Globus pallidus (tissue), 1 donor: Measurements from ENCODE around the gene SDR42E1.
"Not testable (repeated sequence)": the region's sequence is repeated elsewhere in the genome, so short reads cannot be mapped to it uniquely, and the experiment has no call there.

ENCODE experiments used
- DNase-seq: peaks from one replicate; pipeline ENCODE4 v3.0.0-alpha.2; 2015; ENCODE audit warnings: low spot score

SDR42E1 gene

DNA sequence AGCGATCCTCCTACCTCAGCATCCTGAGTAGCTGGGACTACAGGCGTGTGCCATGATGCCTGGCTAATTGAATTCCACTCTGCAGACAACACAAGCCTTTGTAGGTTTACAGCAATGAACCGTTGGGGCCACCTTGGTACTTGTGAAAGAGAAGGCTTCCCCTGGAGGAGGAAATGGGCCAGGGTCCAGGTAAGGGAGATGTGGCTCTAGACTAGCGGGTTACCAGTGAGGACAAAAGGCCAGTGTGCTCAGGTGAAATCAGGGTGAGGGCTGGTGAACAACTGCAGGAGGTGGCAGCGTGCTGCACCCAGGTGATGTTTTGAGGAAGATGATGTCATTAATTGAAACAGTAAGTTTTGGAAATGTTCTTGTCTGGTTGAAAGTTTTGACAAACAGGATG is 6.7 kb downstream of the SDR42E1 start:
- DNase-seq, result no peak

DNA sequence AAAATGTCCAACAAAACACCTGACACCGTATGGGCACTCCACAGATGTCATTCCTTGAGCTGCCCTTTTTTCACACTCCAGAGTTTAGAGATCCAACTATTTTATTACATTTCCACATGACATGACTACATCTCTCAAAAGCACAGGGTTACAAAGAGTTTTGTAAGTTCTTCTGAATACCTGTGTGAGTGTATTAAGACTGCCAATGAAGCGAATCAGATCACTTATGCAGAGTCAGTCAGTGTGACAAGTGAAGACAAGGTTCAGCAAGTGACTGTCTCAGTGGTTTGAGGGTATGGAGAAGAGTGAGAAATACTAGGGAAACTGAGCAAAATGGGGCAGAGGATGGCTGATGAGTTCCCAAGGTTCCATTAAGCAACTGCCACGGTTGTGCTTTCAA is 8.4 kb downstream of the SDR42E1 start:
- no peak for DNase-seq

DNA sequence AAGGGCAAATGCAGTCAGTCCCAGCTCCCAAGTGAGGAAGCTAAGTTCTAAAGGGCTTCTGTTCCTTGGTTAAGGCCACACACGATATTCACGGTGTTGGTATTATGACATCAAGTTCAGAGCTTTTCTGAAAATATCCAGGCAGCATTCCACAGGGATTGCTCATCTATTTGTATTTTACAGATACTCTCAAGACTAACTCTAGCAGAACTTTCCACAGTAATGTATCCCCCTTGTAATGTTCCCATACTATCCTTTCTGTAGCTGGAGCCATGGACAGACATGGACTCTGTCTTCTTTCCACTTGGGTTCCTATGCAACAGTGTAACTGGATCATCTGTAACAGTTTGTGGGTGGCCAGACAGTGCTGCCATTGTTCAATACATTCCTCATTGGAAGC is 13.5 kb downstream of the SDR42E1 start:
- no peak for DNase-seq

DNA sequence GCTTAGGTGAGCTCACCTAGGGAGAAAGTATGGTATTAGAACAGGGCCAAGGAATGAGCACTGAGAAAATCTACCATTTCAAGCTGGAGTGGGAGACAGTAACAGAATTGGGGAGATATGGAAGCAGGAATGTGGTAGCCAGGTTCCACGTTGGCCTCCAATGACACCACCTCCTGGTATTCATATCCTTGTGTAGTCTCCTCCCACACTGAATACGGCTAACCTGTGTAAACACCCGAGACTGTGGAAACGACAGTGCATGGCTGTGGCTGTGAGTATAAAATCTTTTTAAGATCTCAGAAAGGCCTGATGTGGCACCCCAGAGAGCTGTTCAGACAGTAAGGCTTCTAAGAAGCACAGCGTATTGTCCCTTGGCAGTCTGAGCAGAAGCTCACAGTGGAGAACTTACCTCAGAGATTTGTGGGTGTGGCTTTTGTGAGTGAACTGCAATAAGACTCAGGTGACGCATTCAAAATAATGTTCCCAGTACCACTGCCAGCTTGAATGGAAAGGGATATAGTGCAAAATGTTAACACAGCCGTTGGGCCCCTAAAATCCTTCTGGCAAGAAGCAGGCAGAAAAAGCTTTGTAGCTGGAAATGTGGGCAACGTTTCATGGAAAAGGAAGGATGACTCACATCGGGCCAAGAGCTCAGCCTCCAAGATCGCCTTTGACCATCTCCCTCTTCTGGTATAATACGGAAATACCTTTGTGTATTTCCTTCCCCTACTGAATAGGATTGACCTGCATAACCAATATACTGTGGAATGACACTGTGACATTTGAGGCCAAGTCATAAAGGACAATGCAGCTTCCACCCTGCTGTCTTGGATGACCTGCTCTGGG is 14.4 kb downstream of the SDR42E1 start:
- no peak for DNase-seq

DNA sequence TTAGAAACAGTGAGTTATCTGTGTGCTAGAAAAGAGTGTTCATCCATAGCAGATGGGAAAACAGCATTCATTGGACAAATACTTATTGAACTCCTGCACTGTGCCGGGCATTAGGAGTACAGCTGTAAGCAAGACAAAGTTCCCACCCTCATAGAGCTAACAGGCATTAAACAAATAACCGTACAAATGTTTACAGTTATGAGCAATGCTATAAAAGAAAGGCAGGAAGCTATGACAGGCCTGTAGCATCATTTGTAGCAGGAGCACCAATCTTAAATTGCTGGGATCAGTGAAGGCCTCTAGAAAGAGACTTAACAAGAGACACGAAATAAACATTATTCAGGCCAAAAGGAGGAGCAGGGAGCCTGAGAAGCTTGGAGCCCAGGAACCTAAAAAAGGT is 15.6 kb downstream of the SDR42E1 start:
- DNase-seq, result no peak

DNA sequence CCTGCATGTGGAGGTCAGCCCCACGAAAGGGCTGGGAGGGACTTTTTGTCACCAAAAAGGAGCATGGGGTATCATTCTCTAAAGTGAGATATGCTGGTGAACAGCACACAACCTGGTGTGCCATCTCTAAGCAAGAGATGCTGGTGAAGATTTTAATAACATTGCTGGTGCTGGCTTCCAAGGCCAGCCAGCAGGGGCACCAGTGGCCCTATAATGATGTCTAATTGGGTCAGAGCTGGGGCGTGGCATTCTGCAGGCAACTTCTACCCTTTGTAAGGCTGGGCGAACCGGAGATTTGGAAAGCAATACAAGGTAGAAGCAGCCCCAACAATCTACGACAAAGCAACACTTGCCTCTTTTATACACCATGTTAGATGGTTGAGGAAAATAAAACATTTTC is 16.8 kb downstream of the SDR42E1 start:
- no peak for DNase-seq

DNA sequence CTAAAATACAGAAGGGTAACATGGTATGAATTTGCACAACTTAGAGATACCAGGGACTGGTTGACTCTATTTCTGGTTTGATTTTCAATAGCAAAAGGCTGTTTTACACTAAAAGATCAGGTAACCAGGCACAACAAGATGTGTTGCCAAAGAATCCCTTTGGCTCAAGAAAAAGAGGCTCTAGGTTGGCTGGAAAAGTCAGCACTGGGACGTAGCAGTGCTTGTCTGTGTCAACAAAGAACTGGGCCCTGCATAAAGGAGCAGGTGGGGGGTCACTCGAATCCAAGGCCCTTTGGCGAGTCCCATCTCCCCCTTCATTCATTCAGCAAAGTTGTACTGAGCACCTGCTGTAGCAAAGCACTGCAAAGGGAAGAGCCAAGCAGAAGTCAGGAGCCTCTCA is 18.4 kb downstream of the SDR42E1 start:
- DNase-seq, result peak; percentile 7

DNA sequence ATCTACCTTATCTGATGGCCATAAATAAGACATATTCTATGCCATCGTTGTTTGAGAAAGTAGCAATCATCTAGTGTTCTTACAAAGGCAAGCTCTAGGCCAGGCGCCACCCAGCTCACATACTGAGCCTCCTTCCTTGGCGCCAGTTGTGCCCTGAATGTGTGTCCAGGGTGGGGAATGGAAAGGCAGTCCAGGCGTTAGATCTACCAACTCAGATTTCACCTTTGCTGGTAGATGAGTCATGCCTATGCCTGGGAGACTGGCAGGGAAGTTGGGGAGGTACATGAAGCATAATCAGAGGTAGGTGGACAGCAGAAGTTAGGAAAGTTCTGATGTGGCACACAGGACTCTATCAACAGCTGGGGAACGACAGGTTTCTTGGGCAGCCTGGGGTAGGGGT is 23.6 kb downstream of the SDR42E1 start:
- DNase-seq, result no peak

DNA sequence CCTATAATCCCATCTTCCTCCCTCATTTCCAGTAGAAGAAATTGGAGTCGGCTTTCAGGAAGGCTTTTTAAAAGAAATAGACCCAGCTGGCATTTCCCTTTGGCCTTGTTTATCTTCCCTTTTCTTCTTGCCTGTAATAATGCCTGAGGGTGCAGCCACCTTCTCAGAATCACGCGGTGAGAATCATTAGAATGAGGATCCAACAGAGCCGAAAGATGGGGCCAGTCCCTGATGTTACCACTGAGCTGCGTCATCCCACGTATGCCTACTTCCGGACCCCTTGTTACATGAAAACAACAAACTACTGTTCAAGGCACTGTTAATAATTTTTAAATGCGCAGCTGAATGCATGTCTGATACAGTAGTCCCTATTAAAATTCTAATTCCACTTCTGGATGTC is 24.1 kb downstream of the SDR42E1 start:
- DNase-seq, result no peak

DNA sequence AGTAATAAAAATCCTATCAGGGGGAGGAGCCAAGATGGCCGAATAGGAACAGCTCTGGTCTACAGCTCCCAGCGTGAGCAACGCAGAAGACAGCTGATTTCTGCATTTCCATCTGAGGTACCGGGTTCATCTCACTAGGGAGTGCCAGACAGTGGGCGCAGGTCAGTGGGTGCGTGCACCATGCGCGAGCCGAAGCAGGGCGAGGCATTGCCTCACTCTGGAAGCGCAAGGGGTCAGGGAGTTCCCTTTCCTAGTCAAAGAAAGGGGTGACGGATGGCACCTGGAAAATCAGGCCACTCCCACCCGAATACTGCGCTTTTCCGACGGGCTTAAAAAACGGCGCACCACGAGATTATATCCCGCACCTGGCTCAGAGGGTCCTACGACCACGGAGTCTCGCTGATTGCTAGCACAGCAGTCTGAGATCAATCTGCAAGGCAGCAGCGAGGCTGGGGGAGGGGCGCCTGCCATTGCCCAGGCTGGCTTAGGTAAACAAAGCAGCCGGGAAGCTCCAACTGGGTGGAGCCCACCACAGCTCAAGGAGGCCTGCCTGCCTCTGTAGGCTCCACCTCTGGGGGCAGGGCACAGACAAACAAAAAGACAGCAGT is 33.8 kb downstream of the SDR42E1 start:
- not testable (repeated sequence) for DNase-seq

DNA sequence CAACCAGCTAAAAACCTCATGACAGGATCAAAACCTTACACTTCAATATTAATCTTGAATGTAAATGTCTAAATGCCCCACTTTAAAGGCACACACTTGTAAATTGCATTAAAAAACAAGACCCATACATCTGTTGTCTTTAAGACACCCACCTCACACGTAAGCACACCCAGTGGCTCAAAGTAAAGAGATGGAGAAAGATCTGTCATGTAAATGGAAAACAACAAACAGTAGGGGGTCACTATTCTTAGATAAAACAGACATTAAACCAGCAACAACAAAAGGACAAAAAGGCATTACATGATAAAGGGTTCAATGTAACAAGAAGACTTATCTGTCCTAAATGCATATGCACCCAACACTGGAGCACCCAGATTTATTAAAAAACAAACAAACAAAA is 35.6 kb downstream of the SDR42E1 start:
- DNase-seq, result no peak

DNA sequence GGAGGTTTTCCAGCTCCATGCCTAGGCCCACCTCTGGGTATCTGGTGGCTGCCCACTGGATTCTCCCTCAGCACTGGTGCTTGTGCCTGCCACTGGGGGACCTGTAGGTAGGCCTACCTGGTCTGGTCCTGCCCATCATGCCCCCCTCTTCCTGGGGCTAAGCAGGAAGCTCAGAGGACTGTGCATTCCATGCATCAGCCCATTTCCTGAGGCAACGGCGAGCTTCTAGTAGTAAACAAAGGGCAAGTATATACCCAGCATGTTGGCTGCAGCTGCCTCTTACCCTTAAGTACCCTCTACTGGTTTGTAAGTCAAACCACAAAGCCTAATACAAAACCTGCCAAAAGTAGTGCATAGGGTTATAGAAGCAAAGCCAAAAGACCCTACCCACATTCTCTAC is 37.5 kb downstream of the SDR42E1 start:
- DNase-seq, result no peak

DNA sequence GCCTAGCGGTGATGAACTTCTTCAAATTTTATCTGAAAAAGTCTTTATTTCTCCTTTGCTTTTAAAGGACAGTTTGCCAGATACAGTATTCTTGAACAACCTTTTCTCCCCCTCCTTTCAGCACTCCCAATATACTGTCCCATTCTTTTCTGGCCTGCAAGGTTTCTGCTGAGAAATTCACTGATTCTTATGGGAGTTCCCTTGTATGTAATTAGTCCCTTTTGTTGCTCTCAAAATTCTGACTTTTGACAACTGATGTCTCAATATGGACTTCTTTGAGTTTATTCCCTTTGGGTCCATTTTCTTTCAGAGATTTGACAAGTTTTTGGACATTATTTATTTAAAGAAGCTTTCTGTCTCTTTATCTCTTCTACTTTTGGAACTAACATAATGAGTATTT is 39.4 kb downstream of the SDR42E1 start:
- DNase-seq, result no peak

DNA sequence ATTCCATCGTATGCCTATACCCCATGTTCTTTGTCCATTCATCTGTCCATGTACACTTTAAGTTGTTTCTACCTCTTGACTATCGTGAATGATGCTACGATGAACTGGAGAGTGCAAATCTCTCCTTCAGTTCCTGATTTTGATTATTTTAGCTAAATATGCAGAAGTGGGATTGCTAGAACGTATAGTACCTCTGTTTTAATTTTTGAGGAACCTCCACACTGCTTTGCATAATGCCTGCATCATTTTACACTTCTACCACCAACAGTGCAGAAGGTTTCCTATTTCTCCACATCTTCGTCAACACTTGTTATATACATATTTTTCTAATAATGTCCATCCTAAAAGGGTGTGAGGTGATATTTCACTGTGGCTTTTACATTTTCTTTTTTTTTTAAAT is 43.9 kb downstream of the SDR42E1 start:
- DNase-seq, result no peak

DNA sequence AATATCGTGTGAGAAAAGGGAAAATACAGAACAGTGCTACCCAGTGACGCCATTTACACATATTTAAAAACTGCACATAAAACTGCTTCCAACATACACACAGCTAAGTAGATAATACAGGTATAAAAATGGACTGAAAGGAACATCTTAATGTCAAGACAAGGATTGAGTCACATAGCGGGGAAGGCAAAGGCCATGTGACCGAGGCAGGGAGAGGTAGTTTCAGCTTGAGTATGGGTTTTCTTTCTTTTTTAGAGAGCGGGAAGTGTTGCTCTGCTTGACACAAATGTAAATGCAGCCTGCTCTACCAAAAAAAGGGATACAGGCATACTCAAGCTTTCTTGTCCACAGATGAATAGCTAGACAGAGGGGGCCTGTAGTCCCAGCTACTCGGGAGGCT is 46.5 kb downstream of the SDR42E1 start:
- no peak for DNase-seq

DNA sequence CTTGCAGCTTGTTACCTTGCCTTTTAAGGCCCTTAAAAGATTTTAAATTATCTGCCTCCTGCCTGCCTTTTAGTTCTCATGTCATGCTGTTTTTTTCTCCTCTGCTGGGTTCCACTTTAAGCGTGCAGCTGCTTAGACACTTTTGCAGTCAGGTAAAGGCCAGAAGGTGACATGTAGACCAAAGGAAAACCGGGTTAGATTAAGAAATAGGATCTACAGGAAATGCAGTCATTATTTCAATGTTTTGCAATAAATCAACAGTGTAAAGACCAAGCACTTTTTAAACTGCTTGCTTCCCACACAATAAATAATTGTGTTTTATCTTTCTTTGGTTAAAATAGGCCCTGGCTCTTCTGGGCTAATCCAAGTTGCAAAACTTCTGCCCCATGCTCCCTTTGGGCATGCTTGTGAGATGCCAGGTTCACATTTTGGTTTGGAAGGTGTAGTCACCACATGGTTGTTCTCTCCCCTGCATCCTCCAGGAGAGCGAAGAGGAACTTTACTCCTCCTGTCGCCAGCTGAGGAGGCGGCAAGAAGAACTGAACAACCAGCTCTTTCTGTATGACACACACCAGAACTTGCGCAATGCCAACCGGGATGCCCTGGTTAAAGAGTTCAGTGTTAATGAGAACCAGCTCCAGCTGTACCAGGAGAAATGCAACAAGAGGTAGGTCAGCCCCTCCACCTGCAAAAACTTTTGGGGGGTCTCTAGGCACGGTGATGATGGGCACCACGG is 54.9 kb downstream of the SDR42E1 start:
- DNase-seq, result no peak

DNA sequence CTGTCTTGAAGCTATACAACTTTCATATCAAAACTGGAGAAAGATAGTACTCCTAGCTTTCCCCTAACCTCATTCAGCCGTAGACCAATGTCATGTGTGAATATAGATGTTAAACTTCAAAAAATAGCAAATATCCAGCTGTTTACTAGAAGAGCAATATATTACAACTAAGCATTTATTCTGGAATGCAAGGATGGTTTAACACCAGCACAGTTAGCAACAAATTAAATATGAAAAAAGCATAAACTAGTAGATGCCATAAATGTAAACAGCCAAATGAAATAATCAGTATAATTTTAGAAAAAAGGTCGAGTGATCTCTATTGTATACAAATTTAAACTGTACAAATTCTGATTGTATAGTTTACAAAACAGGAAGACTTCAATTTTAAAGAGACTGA is 59.7 kb downstream of the SDR42E1 start:
- DNase-seq, result no peak

DNA sequence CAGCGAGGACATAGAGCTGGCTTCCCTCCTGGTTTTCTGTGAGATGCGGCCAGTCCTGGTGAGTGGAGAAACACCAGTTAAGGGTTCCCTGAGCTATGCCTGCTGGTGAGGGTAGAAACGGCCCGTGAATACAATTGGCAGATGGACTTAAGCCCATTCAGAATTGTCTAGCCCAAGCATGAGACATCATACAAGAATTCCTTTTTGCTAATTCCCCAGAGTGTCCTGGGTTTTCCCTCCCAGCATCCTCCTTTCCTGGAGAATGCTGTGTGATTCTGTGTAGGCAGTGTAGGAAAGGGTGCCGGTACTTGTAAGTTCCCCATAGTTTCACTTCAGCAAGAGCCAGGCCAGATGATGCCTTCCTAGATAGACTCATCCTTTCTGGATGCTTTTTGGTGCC is 65.1 kb downstream of the SDR42E1 start:
- no peak for DNase-seq

DNA sequence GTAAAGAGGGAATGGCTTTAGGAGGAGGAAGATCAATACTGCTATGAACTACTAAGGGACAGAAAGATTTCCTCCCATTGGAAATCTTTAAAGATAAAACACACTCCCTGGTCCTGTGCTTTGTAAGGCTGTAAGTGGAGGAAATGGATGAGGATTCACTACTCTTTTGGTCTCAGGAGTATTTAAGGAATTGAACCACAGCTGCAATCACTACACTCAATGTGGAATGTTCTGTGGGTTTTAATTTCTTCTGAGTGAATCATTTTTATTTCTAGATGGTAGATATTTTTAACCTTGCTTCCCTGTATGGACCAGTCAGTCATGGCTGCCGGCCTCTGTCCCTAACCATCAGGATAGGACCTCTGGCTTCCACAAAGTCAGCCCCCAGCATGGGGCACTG is 65.6 kb downstream of the SDR42E1 start:
- no peak for DNase-seq

DNA sequence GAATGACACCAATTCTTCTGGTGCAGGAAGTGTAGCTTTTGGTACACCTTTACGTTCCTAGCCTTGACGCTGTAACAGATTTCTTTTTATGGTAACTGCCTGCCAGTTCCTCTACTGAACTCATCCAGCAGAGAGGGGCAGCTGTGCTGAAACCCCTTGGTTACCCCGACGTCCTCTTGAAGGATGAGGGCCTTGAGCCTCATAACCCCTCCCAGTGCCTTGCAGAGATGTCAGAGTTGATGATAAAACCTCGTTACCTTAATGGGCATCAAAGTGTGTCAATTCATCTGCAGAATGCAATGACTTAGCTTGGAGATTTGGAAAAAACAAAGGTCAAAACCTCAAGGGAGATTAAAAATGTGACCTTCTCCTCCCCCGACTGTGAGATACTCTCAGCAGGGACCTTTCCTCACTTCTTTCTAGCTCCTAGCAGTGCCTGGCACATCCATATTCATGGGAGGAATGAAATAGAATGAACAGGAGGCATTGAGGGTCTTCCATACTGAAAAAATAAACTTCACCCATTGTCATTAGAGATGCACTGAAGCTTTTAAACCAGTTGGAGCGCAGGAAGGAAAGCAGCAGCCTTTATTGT is 69.2 kb downstream of the SDR42E1 start:
- no peak for DNase-seq

DNA sequence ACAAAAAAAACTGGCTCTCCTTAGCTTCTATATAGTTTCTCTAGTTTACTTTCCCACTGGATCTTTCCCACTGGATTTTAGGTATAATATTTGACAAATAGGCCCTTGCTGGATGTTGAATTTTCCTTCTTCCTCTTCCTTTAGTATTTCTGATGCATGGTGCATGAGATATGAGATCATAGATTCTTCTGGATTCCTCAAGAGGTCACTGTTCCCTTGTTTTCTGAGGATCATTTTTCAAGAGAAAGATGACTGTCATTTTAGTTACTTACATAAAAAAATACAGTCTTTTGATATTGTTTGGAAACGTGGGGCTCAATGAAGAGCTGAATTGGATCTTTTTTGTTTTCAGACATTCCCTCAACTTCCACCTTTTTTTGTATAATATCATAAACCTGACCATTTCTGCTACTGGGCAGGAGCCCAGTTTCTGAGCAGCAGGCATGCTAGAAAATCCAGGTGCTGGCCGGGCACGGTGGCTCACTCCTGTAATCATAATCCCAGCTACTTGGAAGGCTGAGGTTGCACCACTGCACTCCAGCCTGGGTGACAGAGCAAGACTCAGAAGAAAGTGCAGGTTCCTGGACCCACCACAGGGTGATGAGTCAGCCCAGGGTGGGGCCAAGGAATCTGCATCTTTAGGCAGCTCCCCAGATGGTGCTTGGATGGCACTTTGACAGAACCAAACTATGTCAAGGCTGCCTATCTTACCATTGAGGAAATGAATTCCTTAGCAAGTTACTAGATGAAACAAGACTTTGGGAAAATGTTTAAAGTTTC is 70.3 kb downstream of the SDR42E1 start:
- DNase-seq, result peak; percentile 17
